A204.1 (cell line): ENCODE measurements around the gene FRMD4A.

Experiments
- FAIRE-seq: peaks from 2 replicates; lab custom pipeline; 2012; peaks lifted over from hg19 to GRCh38; lab: Jason Lieb, UNC

Gene FRMD4A

GRCh38 chr10:14186245-14186644 lies 144.5 kb downstream of the FRMD4A start:
- FAIRE-seq, result no peak

- FAIRE-seq, result no peak
These were observed 145.2 kb downstream of the FRMD4A start for GRCh38 chr10:14185316-14186045.

DNA sequence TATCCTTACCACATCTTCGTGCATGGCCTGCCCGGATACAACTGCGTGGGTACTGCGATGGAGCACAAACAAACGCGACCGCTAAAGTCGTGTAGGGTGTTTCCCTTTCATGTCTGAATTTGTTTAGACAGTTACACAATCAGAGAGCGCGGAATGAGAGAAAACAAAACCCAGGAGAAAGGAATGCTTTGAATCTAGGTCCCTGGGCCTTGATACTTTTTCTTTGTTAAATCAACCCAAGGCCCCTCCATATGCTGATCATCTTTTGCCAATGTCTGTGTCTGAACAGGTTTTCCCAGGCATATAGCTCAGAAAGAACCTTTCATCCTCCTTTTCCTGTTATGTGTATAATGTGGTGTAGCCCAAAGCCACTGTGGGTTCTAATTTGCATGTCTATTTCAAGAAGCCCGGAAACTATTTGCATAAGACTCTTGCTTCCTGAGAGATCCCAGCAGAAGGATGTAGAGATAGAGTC lies 145.8 kb downstream of the FRMD4A start:
- no peak for FAIRE-seq

DNA sequence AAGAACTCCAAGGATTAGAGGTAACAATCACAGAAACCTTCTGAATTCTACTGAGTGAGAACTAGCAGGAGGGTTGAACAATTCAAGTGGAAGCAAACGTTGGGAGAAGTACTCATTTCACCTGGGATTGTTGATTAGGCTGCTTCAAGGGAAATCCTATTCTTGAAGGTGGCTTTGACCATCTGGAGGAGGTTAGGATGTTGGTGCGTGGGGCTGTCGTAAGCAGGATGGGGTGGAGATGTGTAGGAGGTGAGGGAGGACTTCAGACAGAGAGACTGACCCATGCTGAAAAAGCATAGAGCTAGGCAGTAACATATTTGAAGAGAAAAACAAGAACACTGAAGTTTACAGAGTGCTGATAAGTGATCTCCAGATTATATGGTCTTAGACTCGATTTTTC lies 147.9 kb downstream of the FRMD4A start:
- FAIRE-seq, result no peak

DNA sequence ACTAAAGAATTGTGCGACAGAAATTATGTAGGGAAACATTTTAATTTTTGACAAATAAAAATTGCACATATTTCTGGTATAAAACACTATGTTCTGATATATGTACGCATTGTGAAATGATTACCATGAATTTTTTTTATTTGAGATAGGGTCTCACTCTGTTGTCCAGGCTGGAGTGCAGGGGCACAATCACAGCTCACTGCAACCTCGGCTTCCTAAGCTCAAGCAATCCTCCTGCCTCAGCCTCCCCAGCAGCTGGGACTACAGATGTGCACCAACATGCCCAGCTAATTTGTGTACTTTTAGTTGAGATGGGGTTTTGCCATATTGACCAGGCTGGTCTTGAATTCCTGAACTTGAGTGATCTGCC lies 149.2 kb downstream of the FRMD4A start:
- no peak for FAIRE-seq

GRCh38 chr10:14180911-14181566 lies 149.7 kb downstream of the FRMD4A start:
- FAIRE-seq, result no peak

DNA sequence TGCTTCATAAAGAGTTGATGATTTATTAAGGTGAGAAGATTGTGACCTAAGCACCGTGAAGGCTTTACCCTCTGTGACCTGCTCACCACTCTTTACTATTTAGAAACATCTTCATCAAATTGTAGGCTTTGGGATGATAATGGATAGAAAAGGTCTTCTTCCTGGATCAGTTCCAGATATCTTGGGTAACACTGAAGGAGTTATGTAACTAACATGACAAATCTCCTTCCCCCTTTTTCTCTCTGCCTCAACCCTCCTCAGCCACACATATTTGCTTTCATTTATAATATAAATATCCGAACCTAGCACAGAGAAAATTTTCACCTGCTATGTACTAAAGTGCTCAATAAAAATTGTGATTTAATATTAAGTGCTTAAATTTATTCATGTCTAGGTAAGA lies 151.5 kb downstream of the FRMD4A start:
- FAIRE-seq, result no peak

- no peak for FAIRE-seq
These were observed 156.8 kb downstream of the FRMD4A start for GRCh38 chr10:14173706-14174594.

GRCh38 chr10:14173391-14173705 lies 157.4 kb downstream of the FRMD4A start:
- FAIRE-seq, result no peak

DNA sequence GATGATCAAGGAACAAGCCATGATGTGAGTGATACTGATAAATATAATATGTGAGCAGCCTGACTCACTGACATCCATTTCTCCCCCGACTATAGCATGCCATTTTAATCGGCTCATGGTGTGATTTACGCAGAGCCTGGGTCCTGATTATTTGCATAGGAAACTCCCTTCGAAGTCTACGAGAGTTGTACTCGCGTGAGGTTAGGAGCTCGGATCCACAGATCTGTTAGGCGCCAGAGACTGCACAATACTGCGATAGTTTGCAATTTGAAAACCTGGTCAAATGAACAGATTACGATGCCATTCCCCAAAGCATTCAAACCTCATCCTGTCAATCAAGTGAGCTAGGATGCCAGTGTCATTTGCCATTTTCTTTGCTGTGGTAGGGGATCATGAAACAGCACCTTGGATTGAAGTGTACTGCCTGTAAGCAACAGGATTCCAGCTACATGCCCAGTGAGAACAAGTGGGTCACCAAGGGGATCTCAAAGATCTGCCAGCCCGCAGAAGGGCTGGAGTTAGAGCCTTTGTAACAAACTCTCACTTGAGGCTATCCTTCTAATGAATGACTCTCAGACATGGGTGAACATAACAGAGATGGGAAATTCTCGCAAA lies 158.3 kb downstream of the FRMD4A start:
- FAIRE-seq, result no peak

DNA sequence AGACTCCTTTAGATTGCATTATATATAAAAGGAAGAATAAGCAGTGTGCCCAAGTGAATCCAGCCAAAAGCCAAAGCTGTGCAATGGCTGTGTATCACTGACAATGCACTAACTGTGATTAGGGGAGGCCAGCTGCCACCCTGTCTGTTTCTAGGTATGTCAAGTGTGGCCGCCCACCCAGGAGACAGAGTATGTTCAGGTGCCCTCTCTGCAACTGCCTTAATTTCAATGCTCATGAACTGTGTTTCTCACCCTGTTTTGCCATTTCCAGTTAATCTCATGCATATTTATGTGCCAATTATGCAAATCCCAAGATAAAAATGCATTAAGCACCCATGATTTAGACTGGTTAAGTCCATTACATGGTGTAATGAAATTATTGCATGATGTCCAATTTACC lies 159.4 kb downstream of the FRMD4A start:
- FAIRE-seq, result no peak

DNA sequence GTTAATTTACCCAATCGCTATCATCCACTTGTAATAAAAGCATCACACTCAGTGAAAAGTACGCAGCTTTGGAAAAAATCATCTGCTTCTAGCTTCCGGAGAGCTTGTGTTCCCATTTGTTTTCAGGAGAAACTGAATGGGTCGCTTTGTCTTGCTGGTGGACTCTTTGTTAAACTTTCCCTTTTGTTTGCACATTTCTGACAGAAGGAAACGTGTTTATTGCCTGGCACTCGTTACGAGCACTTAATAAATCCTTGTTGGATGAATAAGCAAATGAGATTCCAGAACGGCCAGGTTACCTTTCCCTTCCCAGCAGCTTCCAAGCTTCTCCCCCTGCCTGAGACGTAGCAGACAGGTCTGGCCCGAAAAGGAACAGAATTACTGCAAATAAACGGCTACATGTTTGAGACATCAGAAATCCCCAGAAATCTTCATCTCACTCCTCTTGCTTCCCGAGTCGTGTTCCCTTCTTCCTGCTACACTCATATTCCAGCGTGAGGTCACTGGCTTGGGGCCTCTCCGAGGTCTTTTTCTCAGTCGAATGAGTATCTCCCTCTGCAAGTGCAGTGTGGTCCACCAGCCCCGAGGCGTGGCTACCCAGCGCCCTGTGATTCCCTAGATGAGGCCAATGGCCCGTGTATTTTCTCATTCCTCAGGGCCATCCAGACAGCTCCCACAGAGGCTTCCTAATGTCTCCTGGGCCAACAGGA lies 167.2 kb downstream of the FRMD4A start:
- no peak for FAIRE-seq

GRCh38 chr10:14162629-14163344 lies 167.9 kb downstream of the FRMD4A start:
- FAIRE-seq, result no peak

DNA sequence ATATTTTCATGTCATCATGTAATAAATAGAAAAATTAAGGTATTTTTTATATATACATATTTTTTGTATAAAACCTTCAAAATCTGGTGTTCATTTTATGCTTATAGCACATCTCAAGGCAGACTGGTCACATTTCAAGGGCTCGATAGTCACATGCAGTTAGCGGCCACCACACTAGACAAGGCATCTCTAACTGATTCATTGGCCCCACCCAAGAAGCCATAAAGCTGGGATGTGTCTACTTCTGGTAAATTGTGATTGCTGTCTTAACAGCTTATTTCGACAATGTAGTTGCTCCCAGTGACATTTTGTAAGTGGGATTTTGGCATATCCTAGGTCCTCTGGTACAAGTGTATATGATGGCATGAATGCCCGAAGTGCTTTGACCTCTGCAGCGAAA lies 168.7 kb downstream of the FRMD4A start:
- no peak for FAIRE-seq

- no peak for FAIRE-seq
These were observed 170.4 kb downstream of the FRMD4A start for GRCh38 chr10:14160299-14160698.

DNA sequence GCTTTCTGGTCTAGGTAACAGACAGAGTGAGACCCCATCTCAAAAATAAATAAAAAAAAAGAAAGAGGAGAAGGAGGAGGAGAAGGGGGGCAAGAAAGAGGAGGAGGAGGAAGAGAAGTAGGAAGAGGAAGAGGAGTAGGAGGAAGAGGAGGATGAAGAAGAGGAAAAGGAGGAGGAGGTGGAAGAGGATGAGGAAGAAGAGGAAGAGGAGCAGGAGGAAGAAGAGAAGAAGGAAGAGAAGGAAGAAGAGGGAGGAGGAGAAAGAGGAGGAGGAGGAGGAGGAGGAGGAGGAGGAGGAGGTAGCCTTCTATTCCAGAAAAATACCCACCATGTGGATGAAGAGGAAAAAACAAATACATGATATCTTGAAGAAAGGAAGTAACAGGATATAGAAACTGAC lies 172.1 kb downstream of the FRMD4A start:
- FAIRE-seq, result no peak

GRCh38 chr10:14156104-14156503 lies 174.6 kb downstream of the FRMD4A start:
- FAIRE-seq, result no peak

DNA sequence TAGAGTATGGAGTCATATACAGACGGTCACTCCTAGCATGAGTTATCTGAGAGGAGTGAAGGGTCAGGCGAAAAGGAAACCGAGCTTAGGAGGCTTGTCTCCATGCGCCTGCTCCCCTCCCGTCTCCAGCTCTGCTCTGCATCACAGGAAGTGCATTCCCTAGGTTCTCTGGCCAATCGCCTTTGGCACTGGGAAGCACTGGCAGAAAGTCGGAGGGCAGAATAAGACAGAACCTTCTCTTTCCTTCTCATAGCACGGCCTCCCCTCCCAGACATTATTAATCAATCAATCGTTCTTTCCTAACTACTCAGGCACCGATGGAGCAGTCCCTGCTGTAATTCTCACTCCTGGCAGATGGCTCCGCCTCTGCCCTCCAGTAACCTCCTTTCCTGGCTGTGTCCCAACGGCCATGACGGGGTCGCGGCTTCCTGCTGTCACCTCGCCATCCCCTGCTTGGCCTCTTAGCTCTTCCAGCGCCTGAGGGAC lies 177.1 kb downstream of the FRMD4A start:
- FAIRE-seq, result no peak

GRCh38 chr10:14151571-14151970 lies 179.2 kb downstream of the FRMD4A start:
- no peak for FAIRE-seq

GRCh38 chr10:14150526-14150925 lies 180.2 kb downstream of the FRMD4A start:
- FAIRE-seq, result no peak

- no peak for FAIRE-seq
These were observed 184.2 kb downstream of the FRMD4A start for GRCh38 chr10:14146501-14146900.
